ENCODE results near the gene RNF43.

Gene RNF43

GRCh38 chr17:58377661-58378060 is 39.7 kb downstream of the RNF43 start:
- Mint-ChIP-seq H3K9me3 (no peaks in the 10 kb centered on the region), H3K4me3 (no peak overlapping the region), H3K27ac (peak overlapping the region in 1 of 3 experiments; percentile 70), H3K27me3 (ENCODE audit: low read depth) (peaks cover 9% of the 10 kb centered on the region), H3K36me3 (ENCODE audit: low read depth) (no peaks in the 10 kb centered on the region), H3K4me1 (peaks cover 20% of the 10 kb centered on the region)
- no peak for TF ChIP-seq CTCF (IDR thresholded peaks at IDR 0.05; ENCODE audit: unreplicated experiment in 3 of 3)

- Mint-ChIP-seq H3K27ac (peak overlapping the region in 1 of 3 experiments; percentile 70), H3K4me1 (peaks cover 15% of the 10 kb centered on the region), H3K36me3 (ENCODE audit: low read depth) (no peaks in the 10 kb centered on the region), H3K4me3 (no peak overlapping the region), H3K9me3 (no peaks in the 10 kb centered on the region), H3K27me3 (ENCODE audit: low read depth) (peaks cover 9% of the 10 kb centered on the region)
- TF ChIP-seq CTCF (IDR thresholded peaks at IDR 0.05; ENCODE audit: unreplicated experiment in 3 of 3) = no peak
Observed at GRCh38 chr17:58377093-58377601, 40.2 kb downstream of the RNF43 start.

DNA sequence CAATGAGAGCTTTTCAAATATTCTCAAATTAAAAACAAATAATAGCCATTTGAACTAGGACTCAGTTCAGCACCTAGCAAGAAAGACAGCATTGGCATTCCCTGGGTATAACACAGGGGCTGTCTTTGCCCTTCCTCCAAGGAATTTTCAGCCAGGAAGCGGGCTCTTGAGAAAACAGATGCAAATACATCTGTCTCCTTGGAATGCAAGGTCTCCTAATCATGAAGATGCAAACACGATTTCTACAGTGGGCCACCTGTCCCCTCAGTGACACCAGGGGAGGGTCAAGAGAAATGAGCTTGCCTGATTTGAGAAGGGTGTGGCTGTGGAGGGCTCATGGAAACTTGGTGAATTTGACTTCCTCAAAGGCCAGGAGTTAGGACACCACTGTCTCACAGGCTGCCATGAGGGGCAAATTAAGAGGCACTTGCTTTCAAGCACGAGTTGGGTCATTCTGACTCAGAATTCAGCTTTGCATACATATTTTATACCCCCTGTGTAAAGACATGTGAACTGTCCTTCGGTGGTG is 40.8 kb downstream of the RNF43 start:
- Mint-ChIP-seq H3K9me3 (no peaks in the 10 kb centered on the region), H3K27me3 (ENCODE audit: low read depth) (peaks cover 9% of the 10 kb centered on the region), H3K27ac (no peak overlapping the region), H3K4me3 (no peak overlapping the region), H3K4me1 (peaks cover 9% of the 10 kb centered on the region), H3K36me3 (ENCODE audit: low read depth) (no peaks in the 10 kb centered on the region)
- no peak for TF ChIP-seq CTCF (IDR thresholded peaks at IDR 0.05; ENCODE audit: unreplicated experiment in 3 of 3)

- H3K9me3 Mint-ChIP-seq = no peaks in the 10 kb centered on the region
- H3K4me1 Mint-ChIP-seq = peaks cover 2% of the 10 kb centered on the region
- no peak for TF ChIP-seq CTCF (IDR thresholded peaks at IDR 0.05; ENCODE audit: unreplicated experiment in 3 of 3)
- peaks cover 5% of the 10 kb centered on the region for H3K27me3 Mint-ChIP-seq (ENCODE audit: low read depth)
- H3K4me3 Mint-ChIP-seq = no peak overlapping the region
- peak overlapping the region in 1 of 3 experiments; percentile 19 for H3K27ac Mint-ChIP-seq
- H3K36me3 Mint-ChIP-seq (ENCODE audit: low read depth) = no peaks in the 10 kb centered on the region
Observed at GRCh38 chr17:58375811-58376210, 41.5 kb downstream of the RNF43 start.

- Mint-ChIP-seq H3K4me3 (no peak overlapping the region), H3K4me1 (no peaks in the 10 kb centered on the region), H3K27ac (no peak overlapping the region), H3K27me3 (ENCODE audit: low read depth) (peaks cover 5% of the 10 kb centered on the region), H3K36me3 (ENCODE audit: low read depth) (no peaks in the 10 kb centered on the region), H3K9me3 (no peaks in the 10 kb centered on the region)
- no peak for TF ChIP-seq CTCF (IDR thresholded peaks at IDR 0.05; ENCODE audit: unreplicated experiment in 3 of 3)
Observed at GRCh38 chr17:58375256-58375655, 42.1 kb downstream of the RNF43 start.

GRCh38 chr17:58373923-58374322 is 43.4 kb downstream of the RNF43 start:
- Mint-ChIP-seq H3K4me3 (no peak overlapping the region), H3K9me3 (no peaks in the 10 kb centered on the region), H3K27me3 (ENCODE audit: low read depth) (peaks cover 5% of the 10 kb centered on the region), H3K4me1 (no peaks in the 10 kb centered on the region), H3K36me3 (ENCODE audit: low read depth) (no peaks in the 10 kb centered on the region), H3K27ac (no peak overlapping the region)
- no peak for TF ChIP-seq CTCF (IDR thresholded peaks at IDR 0.05; ENCODE audit: unreplicated experiment in 3 of 3)
